ENCODE measurements around the gene KIRREL2.
"Not testable (repeated sequence)": the region's sequence is repeated elsewhere in the genome, so short reads cannot be mapped to it uniquely, and the experiment has no call there.

The KIRREL2 gene

GRCh38 chr19:35870124-35870736 lies 13.5 kb downstream of the KIRREL2 start:
- peak; percentile 40 for DNase-seq

- no peak for DNase-seq
Observed at GRCh38 chr19:35870798-35871197, 14.1 kb downstream of the KIRREL2 start.

GRCh38 chr19:35871611-35872010 lies 14.9 kb downstream of the KIRREL2 start:
- DNase-seq = no peak

- DNase-seq = no peak
Observed at GRCh38 chr19:35872180-35872579, 15.5 kb downstream of the KIRREL2 start.

GRCh38 chr19:35874392-35874930 lies 17.8 kb downstream of the KIRREL2 start:
- DNase-seq = no peak

GRCh38 chr19:35879068-35879467 lies 22.4 kb downstream of the KIRREL2 start:
- no peak for DNase-seq

GRCh38 chr19:35879770-35880317 lies 23.1 kb downstream of the KIRREL2 start:
- peak; percentile 86 for DNase-seq

GRCh38 chr19:35882114-35882832 lies 25.6 kb downstream of the KIRREL2 start:
- DNase-seq = peak; percentile 75

- DNase-seq = no peak
Observed at GRCh38 chr19:35883882-35884281, 27.2 kb downstream of the KIRREL2 start.

- DNase-seq = no peak
Observed at GRCh38 chr19:35885225-35885738, 28.6 kb downstream of the KIRREL2 start.

GRCh38 chr19:35885904-35886303 lies 29.2 kb downstream of the KIRREL2 start:
- DNase-seq = no peak

- no peak for DNase-seq
Observed at GRCh38 chr19:35887197-35887596, 30.5 kb downstream of the KIRREL2 start.

- no peak for DNase-seq
Observed at GRCh38 chr19:35888398-35888797, 31.7 kb downstream of the KIRREL2 start.

- no peak for DNase-seq
Observed at GRCh38 chr19:35889370-35890112, 32.8 kb downstream of the KIRREL2 start.

GRCh38 chr19:35890113-35890650 lies 33.5 kb downstream of the KIRREL2 start:
- DNase-seq = no peak

GRCh38 chr19:35891819-35892218 lies 35.1 kb downstream of the KIRREL2 start:
- DNase-seq = not testable (repeated sequence)

GRCh38 chr19:35894342-35894741 lies 37.6 kb downstream of the KIRREL2 start:
- no peak for DNase-seq

- DNase-seq = no peak
Observed at GRCh38 chr19:35895911-35896642, 39.4 kb downstream of the KIRREL2 start.

GRCh38 chr19:35896643-35897040 lies 39.9 kb downstream of the KIRREL2 start:
- no peak for DNase-seq

- no peak for DNase-seq
Observed at GRCh38 chr19:35897706-35898451, 41.2 kb downstream of the KIRREL2 start.

GRCh38 chr19:35898499-35898809 lies 41.7 kb downstream of the KIRREL2 start:
- no peak for DNase-seq
